ENCODE measurements around the gene IPO5.
"Not testable (repeated sequence)": the region's sequence is repeated elsewhere in the genome, so short reads cannot be mapped to it uniquely, and the experiment has no call there.

IPO5 gene

DNA sequence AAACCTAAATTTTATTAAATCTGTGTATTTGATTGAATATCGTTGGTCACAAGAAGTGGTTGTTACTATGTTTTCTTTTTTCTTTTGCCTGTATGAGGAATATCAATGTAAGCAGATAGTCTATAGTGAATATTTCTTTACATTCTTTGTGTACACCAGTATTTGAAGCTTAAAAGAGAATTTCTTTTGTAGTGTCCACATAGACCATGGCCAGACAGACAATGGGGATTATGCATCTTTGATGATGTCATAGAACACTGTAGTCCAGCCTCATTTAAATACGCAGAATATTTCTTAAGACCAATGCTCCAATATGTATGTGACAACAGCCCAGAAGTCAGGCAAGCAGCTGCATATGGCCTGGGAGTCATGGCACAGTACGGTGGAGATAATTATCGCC, 64.8 kb downstream of the IPO5 start:
- Histone ChIP-seq H3K27me3 (ENCODE audit: insufficient read depth, low read length) (no peaks in the 10 kb centered on the region), H3K36me3 (ENCODE audit: insufficient read depth, low read length) (peaks cover 99% of the 10 kb centered on the region)
- WGBS: 97% methylated on average over 4 of the region's 4 CpGs

DNA sequence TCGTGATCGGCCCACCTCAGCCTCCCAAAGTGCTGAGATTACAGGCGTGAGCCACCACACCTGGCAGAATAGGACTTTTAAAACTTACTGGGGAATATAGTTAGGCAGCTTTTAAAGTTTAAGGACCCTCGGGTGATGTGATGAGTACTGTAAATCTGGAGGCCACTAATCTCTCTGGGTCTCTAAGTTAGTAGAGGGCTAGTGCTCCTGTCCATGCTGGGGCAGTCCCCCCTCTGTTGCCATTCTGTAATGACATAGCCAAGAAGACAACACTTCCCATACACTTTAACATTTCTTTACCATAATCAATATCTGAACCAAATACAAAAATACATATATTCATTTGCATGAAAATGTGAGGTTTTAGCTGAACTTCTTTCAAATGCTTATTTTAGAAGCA, 65.7 kb downstream of the IPO5 start:
- 91% methylated on average over 4 of the region's 4 CpGs for WGBS
- H3K36me3 ChIP-seq (ENCODE audit: insufficient read depth, low read length): peaks cover 99% of the 10 kb centered on the region

More for the DNA sequence above, 64.8 kb downstream of the IPO5 start:
- no peak overlapping the region for H3K27ac ChIP-seq (ENCODE audit: low read depth, low read length)
- H3K4me3 ChIP-seq (ENCODE audit: low read length): no peak overlapping the region
- H3K9me3 ChIP-seq (ENCODE audit: insufficient read depth, low read depth, low read length): no peaks in the 10 kb centered on the region
- no peak overlapping the region for H3K9ac ChIP-seq (ENCODE audit: low read depth, low read length)
- no peaks in the 10 kb centered on the region for H3K4me1 ChIP-seq (ENCODE audit: insufficient read depth, low read length)

DNA sequence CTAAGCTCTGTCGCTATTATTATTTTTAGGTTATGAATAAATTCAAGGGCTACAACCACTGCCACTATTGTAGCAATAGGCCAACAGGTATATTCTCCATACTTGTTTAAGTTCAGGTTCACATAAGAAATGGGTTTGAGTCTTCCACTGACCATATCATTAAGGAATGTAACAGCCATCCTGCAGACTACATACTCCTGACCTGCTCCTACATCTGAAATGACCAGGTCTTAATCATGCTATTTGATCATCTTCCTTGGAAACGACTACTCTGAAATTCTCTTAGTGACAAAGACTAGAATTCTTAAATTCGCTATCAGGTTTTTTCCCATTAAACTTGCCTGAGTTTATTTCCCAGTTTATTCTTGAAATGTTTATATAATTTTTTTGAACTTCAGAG, 66.8 kb downstream of the IPO5 start:
- no peaks in the 10 kb centered on the region for H3K27me3 ChIP-seq (ENCODE audit: insufficient read depth, low read length)
- no peaks in the 10 kb centered on the region for H3K4me1 ChIP-seq (ENCODE audit: insufficient read depth, low read length)
- no peak overlapping the region for H3K4me3 ChIP-seq (ENCODE audit: low read length)
- H3K9ac ChIP-seq (ENCODE audit: low read depth, low read length): no peak overlapping the region
- peaks cover 90% of the 10 kb centered on the region for H3K36me3 ChIP-seq (ENCODE audit: insufficient read depth, low read length)
- H3K27ac ChIP-seq (ENCODE audit: low read depth, low read length): no peak overlapping the region
- H3K9me3 ChIP-seq (ENCODE audit: insufficient read depth, low read depth, low read length): no peaks in the 10 kb centered on the region
- 99% methylated on average over 2 of the region's 3 CpGs for WGBS

More for the DNA sequence above, 65.7 kb downstream of the IPO5 start:
- Histone ChIP-seq H3K9ac (ENCODE audit: low read depth, low read length) (no peak overlapping the region), H3K4me3 (ENCODE audit: low read length) (no peak overlapping the region), H3K9me3 (ENCODE audit: insufficient read depth, low read depth, low read length) (no peaks in the 10 kb centered on the region), H3K27me3 (ENCODE audit: insufficient read depth, low read length) (no peaks in the 10 kb centered on the region), H3K4me1 (ENCODE audit: insufficient read depth, low read length) (no peaks in the 10 kb centered on the region), H3K27ac (ENCODE audit: low read depth, low read length) (no peak overlapping the region)

DNA sequence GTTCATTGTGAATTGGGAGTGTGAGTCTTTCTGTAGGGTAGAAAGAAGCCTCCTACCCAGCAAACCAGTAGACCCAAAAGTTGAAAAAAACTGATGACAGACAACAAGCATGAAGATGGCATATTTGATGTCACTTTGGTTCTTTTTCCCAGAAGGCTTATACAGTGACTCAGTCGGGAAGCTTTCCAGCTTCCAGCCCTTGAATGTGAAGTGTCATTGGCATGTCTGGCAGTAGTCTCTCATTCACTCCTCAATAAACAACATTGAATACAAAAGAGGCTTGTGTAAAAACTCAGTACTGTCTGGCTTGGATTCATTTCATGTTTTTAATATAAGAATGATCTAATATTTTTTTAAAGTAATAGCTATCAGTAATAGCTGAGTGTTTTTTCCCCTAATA, 68.7 kb downstream of the IPO5 start:
- peaks cover 70% of the 10 kb centered on the region for H3K36me3 ChIP-seq (ENCODE audit: insufficient read depth, low read length)
- 100% methylated on average over 1 of the region's 1 CpG for WGBS
- H3K4me1 ChIP-seq (ENCODE audit: insufficient read depth, low read length): peaks cover 9% of the 10 kb centered on the region; the same call in 1 of the 2 replicates
- no peaks in the 10 kb centered on the region for H3K9me3 ChIP-seq (ENCODE audit: insufficient read depth, low read depth, low read length)
- H3K9ac ChIP-seq (ENCODE audit: low read depth, low read length): no peak overlapping the region
- H3K4me3 ChIP-seq (ENCODE audit: low read length): no peak overlapping the region
- H3K27ac ChIP-seq (ENCODE audit: low read depth, low read length): no peak overlapping the region
- no peaks in the 10 kb centered on the region for H3K27me3 ChIP-seq (ENCODE audit: insufficient read depth, low read length)

DNA sequence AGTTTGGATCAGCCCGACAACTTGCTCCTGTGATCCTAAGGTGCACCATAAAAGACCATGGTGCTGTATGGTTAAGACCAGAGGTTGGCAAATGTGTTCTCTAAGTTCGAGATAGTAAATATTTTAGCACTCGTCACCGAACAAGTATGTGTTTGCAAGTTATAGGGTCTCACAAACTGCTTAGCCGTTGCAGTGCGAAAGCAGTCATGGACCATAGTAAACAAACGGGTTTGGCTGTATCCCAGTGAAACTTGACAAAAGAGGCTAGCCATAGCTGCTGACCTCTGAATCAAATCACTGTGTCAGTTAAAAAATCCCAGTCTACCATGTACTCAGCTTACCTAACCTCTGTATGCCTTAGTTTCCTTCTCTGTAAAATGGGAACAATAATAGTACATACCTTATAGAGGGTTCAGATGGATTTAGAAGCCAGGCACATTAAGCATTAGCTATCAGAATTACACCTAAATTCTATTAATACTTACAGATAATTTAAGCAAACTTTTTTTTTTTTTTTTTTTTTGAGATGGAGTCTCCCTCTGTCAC, 72.1 kb downstream of the IPO5 start:
- H3K4me1 ChIP-seq (ENCODE audit: insufficient read depth, low read length): peaks cover 9% of the 10 kb centered on the region; the same call in 1 of the 2 replicates
- peaks cover 38% of the 10 kb centered on the region for H3K36me3 ChIP-seq (ENCODE audit: insufficient read depth, low read length)
- no peak overlapping the region for H3K4me3 ChIP-seq (ENCODE audit: low read length)
- no peak overlapping the region for H3K27ac ChIP-seq (ENCODE audit: low read depth, low read length)
- 92% methylated on average over 7 of the region's 7 CpGs for WGBS
- H3K9me3 ChIP-seq (ENCODE audit: insufficient read depth, low read depth, low read length): no peaks in the 10 kb centered on the region
- no peaks in the 10 kb centered on the region for H3K27me3 ChIP-seq (ENCODE audit: insufficient read depth, low read length)
- H3K9ac ChIP-seq (ENCODE audit: low read depth, low read length): no peak overlapping the region

DNA sequence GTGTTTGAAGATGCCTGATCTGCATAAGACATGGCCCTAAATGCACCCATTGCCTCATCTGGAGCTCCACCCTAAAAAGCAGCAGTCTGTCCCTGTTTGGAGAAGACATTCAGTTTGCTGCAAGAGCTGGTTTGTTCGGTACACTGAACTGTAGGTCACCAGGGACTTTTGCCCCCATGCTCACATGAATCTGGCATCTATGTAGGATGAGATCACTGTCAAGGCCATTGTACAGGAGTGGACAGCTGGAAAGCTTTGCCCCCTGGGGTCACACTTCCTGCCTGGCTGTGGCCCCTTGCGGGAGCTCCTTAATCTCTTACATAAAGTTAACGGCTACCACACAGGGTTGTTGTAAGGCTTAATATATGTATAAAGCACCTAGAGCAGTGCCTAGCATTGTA, 73.0 kb downstream of the IPO5 start:
- Histone ChIP-seq H3K27me3 (ENCODE audit: insufficient read depth, low read length) (no peaks in the 10 kb centered on the region), H3K9me3 (ENCODE audit: insufficient read depth, low read depth, low read length) (no peaks in the 10 kb centered on the region), H3K4me3 (ENCODE audit: low read length) (no peak overlapping the region), H3K9ac (ENCODE audit: low read depth, low read length) (no peak overlapping the region), H3K4me1 (ENCODE audit: insufficient read depth, low read length) (peaks cover 9% of the 10 kb centered on the region; the same call in 1 of the 2 replicates), H3K27ac (ENCODE audit: low read depth, low read length) (no peak overlapping the region), H3K36me3 (ENCODE audit: insufficient read depth, low read length) (peaks cover 29% of the 10 kb centered on the region)
- 74% methylated on average over 3 of the region's 3 CpGs for WGBS

DNA sequence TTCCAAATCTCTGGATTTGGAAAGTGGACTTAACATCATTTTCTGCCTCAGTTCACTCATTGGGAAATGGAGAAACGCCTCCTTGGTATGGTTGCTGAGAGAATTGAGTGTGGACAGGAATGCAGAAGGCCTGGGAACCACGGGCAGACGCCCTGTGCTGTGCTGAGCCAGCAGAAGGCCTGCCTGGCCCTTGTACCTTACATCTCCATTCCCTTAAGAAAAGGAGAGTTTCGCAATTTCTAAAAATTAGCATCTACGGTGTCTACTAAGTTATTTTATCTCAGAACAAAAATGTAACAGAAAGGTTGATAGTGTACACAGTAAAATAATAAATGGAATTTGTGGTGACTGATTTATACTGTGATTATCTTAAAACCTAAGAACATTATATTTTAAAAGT, 78.7 kb downstream of the IPO5 start:
- no peak overlapping the region for H3K9ac ChIP-seq (ENCODE audit: low read depth, low read length)

DNA sequence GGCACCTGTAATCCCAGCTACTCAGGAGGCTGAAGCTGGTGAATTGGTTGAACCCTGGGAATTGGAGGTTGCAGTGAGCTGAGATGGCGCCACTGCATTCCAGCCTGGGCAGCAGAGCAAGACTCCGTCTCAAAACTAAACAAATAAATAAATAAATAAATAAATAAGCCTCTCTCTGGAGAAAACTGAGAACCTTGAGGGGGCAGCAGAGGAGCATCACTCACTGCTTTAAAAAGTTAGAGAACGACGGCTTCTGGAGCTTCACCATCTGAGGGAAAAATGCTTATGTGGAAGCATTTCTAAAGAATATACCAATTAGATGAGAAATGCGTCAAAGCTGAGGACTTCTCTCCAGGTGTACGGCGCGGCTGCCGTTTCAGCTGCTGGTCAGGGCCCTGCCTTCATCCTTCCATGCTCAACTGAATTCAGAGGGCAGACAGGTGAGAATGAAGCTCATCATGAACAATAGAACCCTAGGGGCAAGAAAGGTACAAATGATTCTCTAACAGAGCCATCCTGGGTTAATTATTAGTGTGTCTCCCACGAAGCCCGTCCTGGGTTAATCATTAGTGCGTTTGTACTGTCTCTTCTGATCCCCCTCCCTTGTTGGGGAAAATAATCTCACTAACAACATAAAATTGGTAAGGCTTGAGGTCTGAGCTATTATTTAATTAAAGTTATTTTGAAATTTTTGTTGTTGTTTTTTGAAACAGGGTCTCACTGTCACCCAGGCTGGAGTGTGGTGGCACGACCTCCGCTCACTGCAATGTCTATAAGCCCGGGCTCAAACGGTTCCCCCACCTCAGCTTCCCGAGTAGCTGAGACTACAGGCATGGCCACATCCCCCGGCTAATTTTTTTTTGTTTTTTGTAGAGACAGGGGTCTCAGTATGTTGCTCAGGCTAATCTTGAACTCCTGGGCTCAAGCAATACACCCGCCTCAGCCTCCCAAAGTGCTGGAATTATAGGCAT, 80.1 kb downstream of the IPO5 start:
- H3K9ac ChIP-seq (ENCODE audit: low read depth, low read length): no peak overlapping the region
- H3K36me3 ChIP-seq (ENCODE audit: insufficient read depth, low read length): no peaks in the 10 kb centered on the region
- H3K27me3 ChIP-seq (ENCODE audit: insufficient read depth, low read length): no peaks in the 10 kb centered on the region
- H3K9me3 ChIP-seq (ENCODE audit: insufficient read depth, low read depth, low read length): no peaks in the 10 kb centered on the region
- no peak overlapping the region for H3K27ac ChIP-seq (ENCODE audit: low read depth, low read length)
- peaks cover 4% of the 10 kb centered on the region; the same call in 1 of the 2 replicates for H3K4me1 ChIP-seq (ENCODE audit: insufficient read depth, low read length)
- no peak overlapping the region for H3K4me3 ChIP-seq (ENCODE audit: low read length)
- 74% methylated on average over 17 of the region's 19 CpGs for WGBS

More for the DNA sequence above, 78.7 kb downstream of the IPO5 start:
- 88% methylated on average over 4 of the region's 5 CpGs for WGBS
- Histone ChIP-seq H3K27ac (ENCODE audit: low read depth, low read length) (no peak overlapping the region), H3K9me3 (ENCODE audit: insufficient read depth, low read depth, low read length) (no peaks in the 10 kb centered on the region), H3K27me3 (ENCODE audit: insufficient read depth, low read length) (no peaks in the 10 kb centered on the region), H3K4me1 (ENCODE audit: insufficient read depth, low read length) (peaks cover 4% of the 10 kb centered on the region; the same call in 1 of the 2 replicates), H3K36me3 (ENCODE audit: insufficient read depth, low read length) (no peaks in the 10 kb centered on the region), H3K4me3 (ENCODE audit: low read length) (no peak overlapping the region)

DNA sequence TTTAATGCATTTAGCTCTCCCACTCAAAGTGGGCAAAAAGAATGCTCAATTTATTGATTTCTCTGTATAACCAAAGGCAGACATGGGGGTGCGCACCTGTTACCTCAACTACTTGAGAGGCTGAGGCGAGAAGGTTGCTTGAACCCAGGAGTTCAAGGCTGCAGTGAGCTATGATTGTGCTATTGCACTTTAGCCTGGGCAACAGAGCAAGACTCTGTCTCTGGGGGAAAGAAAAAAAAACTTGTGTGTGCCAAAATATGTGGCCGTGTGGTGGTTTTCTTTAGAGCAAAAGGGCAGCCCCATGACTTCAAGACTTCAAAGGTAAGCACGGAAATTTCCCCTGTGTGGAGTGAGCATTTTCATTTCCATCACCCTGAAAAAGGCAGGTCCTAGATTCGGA, 81.9 kb downstream of the IPO5 start:
- Histone ChIP-seq H3K36me3 (ENCODE audit: insufficient read depth, low read length) (no peaks in the 10 kb centered on the region), H3K9me3 (ENCODE audit: insufficient read depth, low read depth, low read length) (no peaks in the 10 kb centered on the region), H3K9ac (ENCODE audit: low read depth, low read length) (no peak overlapping the region), H3K27ac (ENCODE audit: low read depth, low read length) (no peak overlapping the region), H3K4me1 (ENCODE audit: insufficient read depth, low read length) (peaks cover 4% of the 10 kb centered on the region; the same call in 1 of the 2 replicates), H3K27me3 (ENCODE audit: insufficient read depth, low read length) (no peaks in the 10 kb centered on the region), H3K4me3 (ENCODE audit: low read length) (no peak overlapping the region)
- 93% methylated on average over 5 of the region's 5 CpGs for WGBS

DNA sequence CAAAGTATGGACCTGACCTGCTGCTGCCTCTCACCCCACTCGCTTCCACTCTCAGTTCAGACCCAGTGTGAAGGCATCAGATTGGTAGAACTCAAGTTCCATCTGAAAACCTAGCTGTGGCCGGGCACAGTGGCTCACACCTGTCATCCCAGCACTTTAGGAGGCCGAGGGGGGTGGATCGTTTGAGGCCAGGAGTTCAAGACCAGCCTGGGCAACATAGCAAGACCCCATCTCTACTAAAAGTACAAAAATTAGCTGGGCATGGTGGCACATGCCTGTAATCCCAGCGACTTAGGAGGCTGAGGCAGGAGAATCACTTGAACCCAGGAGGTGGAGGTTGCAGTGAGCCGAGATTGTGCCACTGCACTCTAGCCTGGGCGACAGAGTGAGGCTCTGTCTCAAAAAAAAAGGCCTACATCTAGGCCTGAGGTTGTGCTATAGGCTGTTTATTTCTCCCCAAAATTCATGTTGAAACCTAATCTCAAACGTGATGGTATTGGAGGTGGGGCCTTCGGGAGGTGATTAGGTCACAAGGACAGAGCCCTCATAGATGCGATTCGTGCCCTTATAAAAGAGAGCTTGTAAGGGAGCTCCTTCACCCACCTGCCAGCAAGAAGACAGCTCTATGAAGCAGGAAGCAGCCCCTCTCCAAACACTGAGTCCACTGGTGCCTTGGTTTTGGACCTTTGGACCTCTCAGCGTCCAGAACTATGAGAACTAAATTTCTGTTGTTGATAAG, 83.3 kb downstream of the IPO5 start:
- not testable (repeated sequence) for H3K36me3 ChIP-seq (ENCODE audit: insufficient read depth, low read length); H3K4me3 ChIP-seq (ENCODE audit: low read length); H3K27me3 ChIP-seq (ENCODE audit: insufficient read depth, low read length); H3K27ac ChIP-seq (ENCODE audit: low read depth, low read length); H3K4me1 ChIP-seq (ENCODE audit: insufficient read depth, low read length); H3K9me3 ChIP-seq (ENCODE audit: insufficient read depth, low read depth, low read length); H3K9ac ChIP-seq (ENCODE audit: low read depth, low read length)
- 97% methylated on average over 12 of the region's 12 CpGs for WGBS

DNA sequence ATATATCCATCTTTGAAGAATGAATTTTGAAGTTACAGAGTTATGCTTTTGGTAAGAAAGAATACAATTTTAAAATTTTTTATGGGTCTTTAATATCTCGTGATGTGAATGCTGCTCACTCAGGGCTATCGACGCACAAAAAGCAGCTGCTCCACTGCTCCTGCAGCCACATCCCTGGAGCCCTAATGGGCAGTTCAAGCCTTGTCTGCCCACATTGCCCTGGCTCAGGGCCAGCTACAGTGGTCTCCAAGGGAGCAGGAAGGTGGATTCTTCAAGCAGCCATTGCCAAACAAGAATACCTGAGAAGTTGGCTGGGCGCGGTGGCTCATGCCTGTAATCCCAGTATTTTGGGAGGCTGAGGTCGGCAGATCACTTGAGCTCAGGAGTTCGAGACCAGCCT, 85.8 kb downstream of the IPO5 start:
- WGBS: 98% methylated on average over 7 of the region's 7 CpGs
- no peak overlapping the region for H3K27ac ChIP-seq (ENCODE audit: low read depth, low read length)
- H3K27me3 ChIP-seq (ENCODE audit: insufficient read depth, low read length): no peaks in the 10 kb centered on the region
- H3K4me3 ChIP-seq (ENCODE audit: low read length): no peak overlapping the region
- H3K9me3 ChIP-seq (ENCODE audit: insufficient read depth, low read depth, low read length): no peaks in the 10 kb centered on the region
- H3K4me1 ChIP-seq (ENCODE audit: insufficient read depth, low read length): no peaks in the 10 kb centered on the region
- H3K9ac ChIP-seq (ENCODE audit: low read depth, low read length): no peak overlapping the region
- no peaks in the 10 kb centered on the region for H3K36me3 ChIP-seq (ENCODE audit: insufficient read depth, low read length)
